H1 (cell line): ENCODE results near the gene TMSB15C.

Experiments used
- GABPA ChIP-seq: IDR thresholded peaks from 2 replicates; pipeline ENCODE4 v1.6.1; 2011; ENCODE audit warnings: mild to moderate bottlenecking, low read length, moderate library complexity, borderline replicate concordance; ENCODE audit not compliant: insufficient read depth
- MAX ChIP-seq: IDR thresholded peaks from 2 replicates; pipeline ENCODE4 v1.6.1; 2012; ENCODE audit warnings: inconsistent platforms
- POLR2A ChIP-seq, 2 experiments: IDR thresholded peaks; 1 replicate in 1 of 2; 2 replicates in 1 of 2; pipeline ENCODE4 v1.6.1; 2011; ENCODE audit warnings: low read depth in 2 of 2, low read length in 2 of 2, mild to moderate bottlenecking in 2 of 2; ENCODE audit errors: control extremely low read depth in 1 of 2
- TAF1 ChIP-seq: IDR thresholded peaks from 2 replicates; pipeline ENCODE4 v1.6.1; 2011; ENCODE audit warnings: mild to moderate bottlenecking, low read depth, low read length
- TF ChIP-seq, protein P1 (sequence below), 3 experiments: IDR thresholded peaks; 1 replicate in 2 of 3; 2 replicates in 1 of 3; pipeline versions ENCODE4 v1.5.1 to v1.6.1; 2011; ENCODE audit warnings: low read length in 3 of 3, mild to moderate bottlenecking in 3 of 3, inconsistent platforms in 2 of 3, low read depth in 1 of 3, moderate library complexity in 1 of 3; ENCODE audit not compliant: insufficient read depth in 1 of 3; ENCODE audit errors: control extremely low read depth in 1 of 3

GRCh38 chrX:104084534-104085277 is 8.7 kb upstream of the TMSB15C start:
- TF ChIP-seq GABPA (no peak), POLR2A (IDR thresholded peaks at IDR 0.05; ENCODE audit: control extremely low read depth in 1 of 2, low read depth in 2 of 2, low read length in 2 of 2) (no peak), MAX (no peak), TAF1 (no peak)
- TF ChIP-seq, protein P1, sequence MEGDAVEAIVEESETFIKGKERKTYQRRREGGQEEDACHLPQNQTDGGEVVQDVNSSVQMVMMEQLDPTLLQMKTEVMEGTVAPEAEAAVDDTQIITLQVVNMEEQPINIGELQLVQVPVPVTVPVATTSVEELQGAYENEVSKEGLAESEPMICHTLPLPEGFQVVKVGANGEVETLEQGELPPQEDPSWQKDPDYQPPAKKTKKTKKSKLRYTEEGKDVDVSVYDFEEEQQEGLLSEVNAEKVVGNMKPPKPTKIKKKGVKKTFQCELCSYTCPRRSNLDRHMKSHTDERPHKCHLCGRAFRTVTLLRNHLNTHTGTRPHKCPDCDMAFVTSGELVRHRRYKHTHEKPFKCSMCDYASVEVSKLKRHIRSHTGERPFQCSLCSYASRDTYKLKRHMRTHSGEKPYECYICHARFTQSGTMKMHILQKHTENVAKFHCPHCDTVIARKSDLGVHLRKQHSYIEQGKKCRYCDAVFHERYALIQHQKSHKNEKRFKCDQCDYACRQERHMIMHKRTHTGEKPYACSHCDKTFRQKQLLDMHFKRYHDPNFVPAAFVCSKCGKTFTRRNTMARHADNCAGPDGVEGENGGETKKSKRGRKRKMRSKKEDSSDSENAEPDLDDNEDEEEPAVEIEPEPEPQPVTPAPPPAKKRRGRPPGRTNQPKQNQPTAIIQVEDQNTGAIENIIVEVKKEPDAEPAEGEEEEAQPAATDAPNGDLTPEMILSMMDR (IDR thresholded peaks at IDR 0.05; ENCODE audit: control extremely low read depth in 1 of 3, insufficient read depth in 1 of 3, low read depth in 1 of 3, low read length in 3 of 3), result no peak
